HG03439 (cell line): ENCODE measurements around the gene STPG1.

ENCODE experiments used
- ATAC-seq: cut with Tn5 transposase; IDR thresholded peaks from one replicate; pipeline ENCODE4 v1.9.1; 2021; ENCODE audit warnings: mild to moderate bottlenecking, moderate library complexity; ENCODE audit not compliant: unreplicated experiment

STPG1 gene

DNA sequence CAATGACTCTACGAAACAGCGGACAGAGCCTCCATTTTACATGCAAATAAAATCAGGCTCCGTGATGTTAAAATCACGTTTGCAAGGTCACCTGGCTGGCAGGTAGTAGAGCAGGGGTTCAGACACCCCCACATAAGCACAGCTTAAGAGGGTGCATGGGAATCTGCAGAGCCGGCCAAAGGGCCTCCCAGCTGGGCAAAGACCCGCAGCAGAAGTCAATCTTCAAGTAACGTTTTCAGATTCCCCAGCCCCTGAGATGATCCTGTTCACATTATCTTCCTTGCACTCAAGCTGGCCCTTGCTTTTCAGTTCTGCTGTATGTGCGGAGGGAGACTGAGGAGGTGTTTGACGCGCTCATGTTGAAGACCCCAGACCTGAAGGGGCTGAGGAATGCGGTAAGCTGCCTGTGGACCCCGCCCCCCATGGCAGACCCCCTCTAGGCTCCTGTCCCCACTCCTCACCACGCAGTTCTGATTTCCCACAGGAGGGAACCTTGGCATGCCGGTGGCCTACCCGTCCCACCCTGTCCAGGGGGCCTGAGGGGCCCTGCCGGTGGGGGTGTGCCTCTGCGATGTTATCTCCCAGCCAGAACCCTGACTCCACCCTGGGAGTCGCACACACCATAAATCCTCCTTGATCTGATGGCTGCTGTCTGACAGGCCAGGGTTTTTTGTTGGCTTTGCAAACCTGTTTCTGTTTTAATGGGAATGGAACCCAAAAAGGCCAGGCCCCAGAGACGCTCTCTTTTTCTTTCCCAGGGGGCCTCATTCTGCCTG, 66.2 kb downstream of the STPG1 start:
- no peak for ATAC-seq

DNA sequence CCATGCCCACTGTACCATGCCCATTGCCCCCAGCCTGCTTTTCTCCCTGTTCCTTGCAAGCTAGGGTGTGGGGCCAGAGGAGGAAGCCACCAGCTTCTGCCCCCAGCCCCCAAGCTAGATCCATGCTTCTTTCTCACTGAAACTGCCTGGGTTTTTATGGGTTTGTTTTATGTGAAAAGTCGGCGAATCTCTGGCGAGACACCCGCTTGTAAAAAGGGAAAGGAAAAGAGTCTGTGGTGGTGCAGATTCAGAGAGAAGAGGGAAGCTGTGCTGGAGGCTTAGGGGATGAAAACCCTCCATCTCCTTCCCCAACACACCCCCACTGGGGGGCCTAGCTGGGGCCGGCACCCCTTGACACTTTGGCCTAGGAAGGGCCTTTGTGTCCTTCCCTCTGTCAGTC, 68.2 kb downstream of the STPG1 start:
- ATAC-seq = no peak

DNA sequence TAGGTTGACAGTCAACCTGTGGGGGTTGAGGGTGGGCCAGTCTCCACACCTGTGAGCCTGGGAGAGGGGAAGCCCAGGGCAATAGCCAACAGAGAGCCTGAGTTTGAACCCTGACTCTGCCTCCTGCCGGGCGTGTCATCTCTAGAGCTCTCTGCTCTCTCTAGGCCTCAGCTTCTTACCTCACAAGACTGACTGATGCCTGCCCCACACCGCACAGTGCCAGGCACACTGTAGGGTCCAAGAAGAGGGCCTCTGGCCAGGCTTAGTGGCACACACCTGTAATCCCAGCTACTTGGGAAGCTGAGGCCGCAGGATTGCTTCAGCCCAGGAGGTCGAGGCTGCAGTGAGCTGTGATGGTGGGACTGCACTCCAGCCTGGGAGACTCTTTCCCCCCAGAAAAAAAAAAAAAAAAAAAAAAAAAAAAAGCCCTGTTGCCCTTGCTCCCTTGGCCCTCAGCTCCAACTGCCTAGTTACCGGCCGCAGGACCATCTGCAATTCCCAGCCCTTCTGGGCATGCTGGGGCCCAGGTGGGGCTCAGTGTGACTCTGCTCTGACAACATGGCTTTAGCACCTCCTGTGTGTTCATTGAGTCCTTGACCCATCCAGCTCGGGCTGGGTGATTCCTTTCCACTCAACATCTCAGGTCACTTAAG, 69.4 kb downstream of the STPG1 start:
- no peak for ATAC-seq

DNA sequence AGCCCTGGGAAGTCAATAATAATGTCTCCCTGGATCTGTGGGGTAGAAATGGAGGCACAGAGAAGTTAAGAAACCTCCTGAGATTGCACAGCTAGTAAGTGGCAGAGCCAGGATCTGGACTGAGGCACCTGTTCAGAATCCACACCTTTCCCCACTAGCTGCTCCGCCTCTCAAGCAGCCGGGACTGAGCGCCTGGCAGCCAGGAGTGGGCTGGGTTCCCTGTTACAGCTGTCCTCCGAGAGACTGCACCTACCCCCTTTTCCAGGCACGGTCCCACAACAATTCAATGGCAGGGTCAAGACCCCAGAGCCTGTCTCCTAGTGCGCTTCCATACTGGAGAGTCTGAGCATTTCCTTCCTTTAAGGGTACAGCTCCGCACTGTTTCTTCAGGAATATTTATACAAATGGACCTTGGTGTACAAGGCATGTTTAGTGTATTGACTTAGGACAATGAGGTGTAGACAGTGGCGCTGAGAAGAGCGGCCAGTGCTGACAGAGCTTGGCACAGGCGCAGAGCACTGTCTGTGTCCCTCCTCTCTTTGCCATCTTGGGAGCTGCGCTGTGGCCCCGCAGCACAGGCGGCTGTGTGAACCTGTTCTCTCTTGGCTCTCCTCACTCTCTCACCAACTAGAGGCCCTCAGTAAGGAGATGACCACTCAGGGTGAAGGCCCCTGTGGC, 70.0 kb downstream of the STPG1 start:
- no peak for ATAC-seq

DNA sequence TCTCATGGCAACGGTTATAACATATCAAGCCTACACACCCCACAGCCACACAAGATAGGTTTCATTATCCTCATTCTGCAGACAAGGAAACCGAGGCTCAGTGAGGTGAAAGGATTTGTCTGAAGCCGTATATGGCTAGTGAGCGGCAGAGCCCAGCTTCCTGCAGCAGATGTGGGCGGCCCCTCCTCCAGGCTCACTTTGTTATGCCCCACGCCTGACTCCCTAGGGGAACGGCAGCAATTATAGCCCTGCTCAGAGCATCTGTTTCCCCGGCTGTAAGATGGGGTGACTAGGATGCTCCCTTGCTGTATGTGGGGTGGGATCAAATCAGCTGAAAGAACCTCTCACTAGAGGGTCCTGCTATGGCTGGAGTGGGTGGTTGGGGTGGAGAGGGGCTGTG, 72.3 kb downstream of the STPG1 start:
- no peak for ATAC-seq

DNA sequence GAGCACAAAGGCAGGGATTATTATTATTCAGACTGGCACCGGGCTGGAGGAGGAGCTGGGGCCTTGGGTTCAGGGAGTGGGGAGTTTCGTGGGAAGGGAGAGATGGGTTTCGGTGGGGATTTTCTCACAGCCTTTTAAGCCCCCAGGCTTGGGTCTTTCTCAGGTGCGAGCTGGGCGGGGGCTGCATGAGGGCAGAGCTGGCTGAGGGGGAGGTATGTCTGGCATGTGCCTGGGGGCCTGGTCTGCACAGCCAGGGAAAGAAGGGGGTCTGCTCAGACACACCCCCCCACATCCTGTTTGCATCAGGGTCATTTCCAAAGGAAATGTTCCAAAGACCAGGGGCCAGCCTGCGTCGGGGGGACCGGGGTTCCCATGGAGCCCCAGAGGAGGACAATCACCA, 72.8 kb downstream of the STPG1 start:
- ATAC-seq = no peak

DNA sequence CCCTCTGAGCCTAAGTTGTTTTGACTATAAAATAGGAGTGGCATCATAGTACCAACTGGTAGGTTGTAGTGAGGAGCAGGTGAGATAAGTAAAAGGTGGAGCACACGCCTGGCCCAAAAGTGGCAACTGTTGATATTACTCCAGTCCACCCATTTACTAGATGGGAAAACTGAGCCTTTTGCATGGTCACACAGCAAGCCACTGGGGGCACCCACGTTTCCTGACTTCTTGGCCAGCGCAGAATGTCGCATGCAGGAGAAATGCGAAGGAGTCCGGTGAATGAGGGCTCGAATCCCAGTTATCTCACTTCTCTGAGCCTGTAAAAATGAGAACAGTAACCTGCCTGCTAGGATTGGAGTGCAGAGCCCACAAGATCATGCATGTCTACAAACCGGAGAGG, 73.6 kb downstream of the STPG1 start:
- ATAC-seq = no peak

DNA sequence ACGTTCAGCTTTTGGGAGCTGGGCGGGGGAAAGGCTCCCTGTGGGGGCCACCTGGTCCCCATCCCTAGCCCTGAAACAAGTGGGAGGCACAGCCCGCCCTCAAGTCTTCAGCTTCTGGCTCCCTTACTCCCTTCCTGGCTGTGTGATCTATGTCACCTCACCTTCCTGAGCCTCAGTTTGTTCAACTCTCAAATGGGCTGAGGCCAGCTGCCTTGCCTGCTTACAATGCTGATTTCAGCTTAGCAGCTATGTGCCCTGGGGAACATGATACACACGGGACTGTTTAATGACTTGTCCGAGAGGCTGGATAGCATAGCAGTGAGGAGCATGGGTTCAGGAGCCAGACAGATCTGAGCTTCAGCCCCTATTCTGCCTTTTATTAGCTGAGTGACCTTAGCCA, 75.1 kb downstream of the STPG1 start:
- no peak for ATAC-seq

DNA sequence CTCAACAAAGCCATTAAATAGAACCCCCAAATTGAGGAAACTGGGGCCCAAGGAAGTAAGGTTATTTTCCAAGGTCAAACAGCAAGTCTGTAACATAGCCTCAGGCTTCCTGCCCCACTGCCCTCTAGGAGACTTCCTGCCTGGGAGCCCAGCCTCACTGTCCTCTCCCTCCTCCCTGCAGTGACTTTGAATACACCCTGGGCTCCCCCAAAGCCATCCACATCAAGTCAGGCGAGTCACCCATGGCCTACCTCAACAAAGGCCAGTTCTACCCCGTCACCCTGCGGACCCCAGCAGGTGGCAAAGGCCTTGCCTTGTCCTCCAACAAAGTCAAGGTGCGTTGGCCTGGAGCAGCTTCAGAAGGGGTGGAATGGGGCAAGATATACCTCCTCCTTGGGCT, 76.1 kb downstream of the STPG1 start:
- no peak for ATAC-seq

DNA sequence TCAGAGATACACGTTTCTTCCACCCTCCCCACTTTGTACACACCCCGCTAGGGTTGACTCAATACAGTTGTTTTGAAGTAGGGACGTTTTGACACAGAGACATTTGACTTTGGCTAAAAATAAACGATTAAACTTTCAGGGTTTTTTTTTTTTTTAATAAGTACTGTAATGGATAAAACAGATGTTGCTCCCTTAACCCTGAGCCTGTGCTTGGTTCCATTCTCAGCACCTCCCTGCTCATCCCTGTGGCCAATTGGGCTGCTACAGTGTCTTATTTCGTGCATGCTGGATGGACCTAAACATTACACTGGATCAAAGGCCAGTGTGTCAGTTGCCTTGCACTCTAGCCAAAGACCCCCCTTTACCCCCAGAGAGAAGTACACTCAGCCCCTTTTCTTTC, 77.5 kb downstream of the STPG1 start:
- no peak for ATAC-seq

DNA sequence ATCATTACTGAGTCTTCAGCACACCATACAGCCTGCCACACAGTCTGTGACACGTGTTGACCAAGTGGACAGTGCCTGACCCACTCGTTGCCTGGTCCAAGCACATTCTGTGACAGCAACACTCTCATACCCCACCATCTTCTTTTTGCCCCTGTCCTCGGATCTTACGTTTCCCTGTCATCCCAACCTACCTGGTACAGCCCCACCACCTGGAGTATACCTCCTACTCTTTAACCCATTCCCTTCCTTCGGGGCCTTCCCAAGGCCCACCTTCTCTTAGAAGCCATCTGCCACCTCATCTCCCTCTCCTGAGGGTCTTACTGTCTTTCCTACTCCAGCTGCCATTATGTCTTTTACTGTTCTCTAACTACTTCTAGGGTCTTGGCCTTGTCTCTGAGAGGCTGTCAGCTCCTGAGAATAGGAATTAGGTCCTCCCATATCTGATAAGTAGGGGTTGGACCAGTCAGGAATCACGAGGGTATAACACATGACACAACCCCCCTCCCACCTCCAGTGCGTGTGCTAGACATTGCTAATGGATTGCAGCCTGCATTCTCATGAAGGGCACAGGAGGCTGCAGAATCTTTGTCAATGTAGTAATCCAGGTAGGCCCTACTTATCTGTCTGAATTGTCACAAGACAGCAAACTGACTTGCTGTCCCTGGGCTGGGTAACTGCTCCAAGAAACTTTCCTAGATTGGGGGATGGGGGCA, 81.5 kb downstream of the STPG1 start:
- ATAC-seq = no peak

DNA sequence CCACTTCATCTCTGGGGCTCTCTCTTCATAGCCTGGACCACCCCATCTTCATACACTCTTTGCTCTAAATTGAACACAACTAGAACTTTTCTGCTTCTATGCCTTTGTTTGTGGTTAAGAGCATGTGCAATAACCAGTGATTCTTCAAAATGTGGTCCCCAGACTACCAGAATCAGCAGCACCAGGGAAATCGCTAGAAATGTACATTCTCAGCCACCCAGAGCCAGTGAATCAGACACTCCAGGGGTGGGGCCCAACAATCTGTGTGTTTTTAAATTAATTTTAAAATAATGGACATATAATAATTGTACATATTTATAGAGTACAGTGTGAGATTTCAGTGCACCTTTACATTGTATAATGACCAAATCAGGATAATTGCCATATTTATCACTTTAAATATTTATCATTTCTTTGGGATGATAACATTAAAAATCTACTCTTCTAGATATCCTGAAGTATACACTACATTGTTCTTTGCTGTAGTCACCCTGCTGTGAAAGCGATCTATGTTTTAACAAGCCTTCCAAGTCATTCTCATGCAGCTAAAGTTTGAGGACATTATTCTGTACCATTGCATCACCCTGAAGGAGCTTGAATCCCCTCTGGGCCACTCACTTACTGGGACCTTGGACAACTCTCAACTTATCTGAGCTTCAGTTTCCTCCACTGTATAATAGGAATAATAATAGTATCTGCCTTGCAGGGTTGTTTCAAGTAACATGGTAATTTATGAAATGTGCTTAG, 83.6 kb downstream of the STPG1 start:
- no peak for ATAC-seq

DNA sequence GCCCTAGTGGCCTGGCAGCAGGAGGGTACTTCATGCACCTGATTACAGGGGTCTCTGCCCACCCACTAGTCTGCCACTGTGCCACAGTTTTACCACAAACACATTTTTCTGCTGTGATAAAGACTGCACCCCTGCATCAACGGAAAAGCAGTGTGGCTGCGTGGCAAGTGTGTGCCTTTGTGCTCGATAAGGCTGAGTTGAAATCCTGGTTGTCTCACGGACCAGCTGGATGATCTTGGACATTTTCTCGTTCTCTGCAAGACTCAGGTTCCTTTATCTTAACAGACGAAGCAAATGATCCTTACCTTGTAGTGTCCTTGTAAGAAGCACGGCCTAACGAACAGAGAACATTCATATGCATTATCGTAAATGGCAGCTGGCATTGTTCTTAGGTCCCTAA, 84.3 kb downstream of the STPG1 start:
- ATAC-seq = no peak

DNA sequence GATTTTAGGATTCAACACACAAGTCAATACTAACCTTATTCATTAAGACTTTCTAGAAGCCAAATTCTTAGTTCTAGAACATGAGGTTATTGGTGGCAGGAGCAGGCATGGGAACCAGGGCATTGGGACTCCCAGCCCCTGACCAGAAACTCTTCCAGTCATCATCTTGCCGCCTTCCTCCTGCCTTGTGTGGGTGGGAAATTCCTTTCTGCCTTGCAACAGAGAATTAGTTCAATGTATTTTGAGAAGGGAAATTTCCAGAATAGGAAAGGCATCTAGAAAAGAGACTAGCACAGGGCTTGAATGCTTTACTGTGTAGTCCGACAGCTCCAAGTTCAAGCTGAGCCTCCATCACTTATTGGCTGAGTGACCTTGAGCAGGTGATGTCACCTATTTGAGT, 85.7 kb downstream of the STPG1 start:
- ATAC-seq = no peak

DNA sequence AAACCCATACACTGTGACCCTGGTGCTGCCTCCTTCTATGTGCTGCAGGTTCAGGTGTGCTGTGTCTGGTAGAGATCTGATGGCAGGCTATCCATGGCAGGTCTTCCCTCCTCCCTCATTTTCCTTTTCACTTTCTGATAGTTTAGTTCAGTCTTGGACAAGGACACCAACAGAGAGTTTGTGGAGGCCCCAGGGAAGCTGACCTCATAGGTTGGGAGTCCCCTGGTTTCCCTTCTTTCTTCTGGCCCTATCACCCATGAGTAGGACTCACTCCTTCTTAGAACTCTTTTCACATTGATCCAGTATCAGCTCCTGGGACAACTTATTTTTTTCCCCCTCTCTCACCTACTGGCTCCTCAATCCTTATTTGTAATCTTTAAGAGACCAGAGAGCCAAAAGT, 86.1 kb downstream of the STPG1 start:
- ATAC-seq = no peak

DNA sequence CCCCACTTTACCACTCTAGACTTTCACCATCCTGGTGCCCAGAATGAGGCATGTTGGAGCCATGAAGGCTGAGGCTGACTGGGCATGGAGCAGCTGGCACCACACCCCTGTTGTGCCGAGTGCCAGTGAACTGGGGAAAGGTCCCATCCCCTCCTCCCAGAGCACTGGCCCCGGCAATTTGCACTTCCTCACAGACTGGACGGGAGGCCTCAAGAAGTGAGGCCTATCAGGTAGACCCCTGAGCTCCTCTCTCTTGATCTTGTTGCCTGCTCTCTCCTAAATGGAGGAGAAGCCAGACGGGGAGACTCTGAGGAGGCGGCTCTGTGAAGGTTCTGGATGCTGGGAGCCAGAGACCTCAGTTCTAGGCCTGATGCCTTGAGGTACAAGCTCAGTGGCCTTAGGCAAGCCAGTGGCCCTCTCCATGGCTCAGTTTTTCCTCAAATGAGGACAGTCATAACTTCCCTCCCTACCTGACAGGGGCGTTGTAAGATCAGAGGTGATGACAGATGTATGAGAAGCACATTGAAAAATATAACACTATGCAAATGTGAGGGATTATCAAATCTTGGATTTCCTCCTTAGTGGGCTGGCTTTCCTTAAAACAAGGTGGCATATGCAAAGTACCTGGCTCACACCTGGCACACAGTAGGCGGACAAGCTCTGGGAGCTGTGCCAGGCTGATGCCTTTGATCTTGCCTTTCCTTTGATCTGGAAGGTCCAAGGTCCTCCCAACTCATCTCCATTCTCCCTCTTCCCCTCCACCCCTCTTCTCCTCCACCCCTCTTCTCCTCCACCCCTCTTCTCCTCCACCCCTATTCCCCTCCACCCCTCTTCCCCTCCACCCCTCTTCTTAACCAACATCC, 87.8 kb downstream of the STPG1 start:
- no peak for ATAC-seq

DNA sequence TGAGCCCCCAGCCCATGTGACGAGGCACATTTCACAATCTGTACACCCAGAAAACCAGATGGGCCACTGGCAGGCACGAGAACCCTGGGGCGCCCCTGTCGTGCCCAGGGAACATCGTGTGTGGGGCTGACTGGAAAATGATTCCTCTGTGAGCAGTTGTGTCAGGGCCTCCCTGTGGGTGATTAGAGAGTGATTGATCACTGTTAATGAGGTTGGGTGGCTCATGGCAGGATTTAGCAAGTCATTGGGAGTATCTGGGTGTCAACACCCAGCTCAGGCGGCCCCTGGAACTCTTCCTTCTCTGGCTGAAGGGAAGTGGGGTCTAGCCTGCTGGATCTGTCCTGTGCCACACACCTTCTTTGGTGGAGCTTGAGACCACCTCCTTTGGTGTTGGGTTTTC, 88.7 kb downstream of the STPG1 start:
- no peak for ATAC-seq

DNA sequence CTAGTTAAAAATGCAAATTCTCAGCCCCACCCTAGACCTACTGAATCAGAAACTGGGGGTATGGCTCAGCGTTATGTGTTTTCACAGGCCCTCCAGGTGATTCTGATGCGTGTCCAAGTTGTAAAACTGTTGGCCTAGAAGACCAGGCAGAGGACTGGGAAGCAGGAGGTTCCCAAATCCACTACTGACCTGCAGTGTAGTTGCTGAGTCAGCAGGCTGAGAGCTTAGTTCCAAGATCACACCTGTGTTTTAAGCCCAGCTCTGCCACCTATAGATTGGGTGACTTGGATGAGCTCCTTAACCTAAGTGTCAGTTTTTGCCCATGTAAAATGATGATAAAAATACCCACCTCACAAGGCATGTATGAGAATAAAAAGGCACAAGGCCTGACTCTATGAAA, 90.3 kb downstream of the STPG1 start:
- ATAC-seq = no peak

DNA sequence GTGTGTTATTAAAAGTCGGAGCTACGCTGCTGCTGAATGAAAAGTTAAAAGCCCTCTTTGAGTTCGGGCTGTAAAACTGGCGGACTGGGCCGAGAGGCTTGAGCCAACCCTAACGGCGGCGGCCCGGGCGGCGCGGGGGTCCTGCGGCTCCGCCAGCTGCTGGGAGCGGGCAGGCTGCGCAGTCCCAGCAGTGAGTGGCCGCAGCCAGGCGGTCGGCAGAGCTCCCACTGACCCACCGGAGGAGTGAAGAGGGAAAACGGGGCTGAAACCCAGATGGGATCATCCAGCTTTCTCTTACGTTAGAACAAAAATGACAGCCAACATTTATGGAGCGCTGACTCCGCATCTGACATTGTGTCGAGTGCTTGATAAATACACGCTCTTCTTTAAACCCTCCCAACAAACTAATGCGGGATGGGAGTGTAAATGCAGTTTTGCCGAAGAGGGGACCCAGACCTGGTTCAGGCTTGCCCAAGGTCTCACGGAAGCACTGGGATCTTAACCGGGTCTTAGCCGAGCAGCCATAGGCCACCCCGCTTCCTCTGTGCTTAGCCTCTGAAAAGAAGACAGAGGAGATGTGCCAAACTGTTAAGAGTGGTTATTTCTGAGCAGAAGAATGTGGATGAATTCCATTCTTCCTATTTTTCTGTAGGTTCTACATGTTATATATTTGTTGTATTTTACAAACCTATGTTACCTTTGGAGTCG, 91.0 kb downstream of the STPG1 start:
- ATAC-seq = no peak
